IMR-90 (cell line): ENCODE data around the gene TMEFF1. TPM values are rescaled to one million over a fixed set of nuclear protein-coding genes. Genes with fewer than 3 reads are reported as not detected.

Experiments used
- ATAC-seq: fragments of 200-7000 bp; cut with Tn5 transposase; 2 replicates; pipeline ENCODE4 v1.9.1; 2020; ENCODE audit warnings: low read depth, mild to moderate bottlenecking, moderate library complexity
- BruUV-seq: library from RNA; stranded (reverse); fragments of 400-500 nt; replicated peaks from 2 replicates; lab custom pipeline; 2021; lab: Mats Ljungman, UMichigan
- CTCF ChIA-PET: fragments of 300-600 bp; formaldehyde crosslinking; extraction: SDS; loops from one replicate; lab custom pipeline; 2021; ENCODE audit warnings: antibody characterized with exemption; lab: Yijun Ruan, JAX
- POLR2A ChIA-PET: fragments of 300-600 bp; sonication (Branson Sonifier 250); formaldehyde crosslinking; loops from one replicate; lab custom pipeline; 2022; ENCODE audit warnings: antibody characterized with exemption; ENCODE audit not compliant: unreplicated experiment; lab: Charles Lee
- DNase-seq: peaks from one replicate; pipeline ENCODE4 v3.0.0; 2013
- H2AFZ ChIP-seq: replicated peaks from 2 replicates; pipeline ENCODE3; 2013; ENCODE audit warnings: low read length, mild to moderate bottlenecking; ENCODE audit not compliant: poor library complexity
- H2AK5ac ChIP-seq: 2 replicates; pipeline ENCODE4 v1.6.1; 2013; ENCODE audit warnings: low read depth, low read length, inconsistent platforms
- H2AK9ac ChIP-seq: replicated peaks from 2 replicates; pipeline ENCODE3; 2013; ENCODE audit warnings: mild to moderate bottlenecking, low read depth, low read length, moderate library complexity; ENCODE audit not compliant: poor library complexity
- H2BK120ac ChIP-seq: 2 replicates; pipeline ENCODE4 v1.6.1; 2013; ENCODE audit warnings: low read depth, low read length, inconsistent platforms
- H2BK15ac ChIP-seq: 3 replicates; pipeline ENCODE4 v1.6.1; 2013; ENCODE audit warnings: low read depth, low read length, inconsistent platforms
- H2BK20ac ChIP-seq: 2 replicates; pipeline ENCODE4 v1.6.1; 2013; ENCODE audit warnings: low read depth, mild to moderate bottlenecking, inconsistent platforms, low read length, moderate library complexity
- H2BK5ac ChIP-seq: 2 replicates; pipeline ENCODE4 v1.6.1; 2013; ENCODE audit warnings: mild to moderate bottlenecking, low read depth, low read length, inconsistent platforms; ENCODE audit not compliant: poor library complexity, severe bottlenecking
- H3K14ac ChIP-seq: replicated peaks from 2 replicates; pipeline ENCODE4 v1.6.1; 2013; ENCODE audit warnings: low read depth, low read length, inconsistent platforms
- H3K18ac ChIP-seq: 2 replicates; pipeline ENCODE4 v1.6.1; 2013; ENCODE audit warnings: low read depth, low read length, control low read depth
- H3K23ac ChIP-seq: 2 replicates; pipeline ENCODE4 v1.6.1; 2013; ENCODE audit warnings: low read depth, low read length, inconsistent platforms
- H3K27ac ChIP-seq: 2 replicates; pipeline ENCODE4 v1.5.1; 2013; ENCODE audit warnings: mild to moderate bottlenecking, control low read depth, low read length; ENCODE audit not compliant: insufficient read depth
- H3K27me3 ChIP-seq: 2 replicates; pipeline ENCODE4 v1.6.1; 2013; ENCODE audit warnings: low read length; ENCODE audit not compliant: control insufficient read depth, insufficient read depth
- H3K36me3 ChIP-seq: 2 replicates; pipeline ENCODE4 v1.6.1; 2013; ENCODE audit warnings: low read length, mixed read lengths; ENCODE audit not compliant: control insufficient read depth, insufficient read depth
- H3K4ac ChIP-seq: 2 replicates; pipeline ENCODE4 v1.6.1; 2013; ENCODE audit warnings: low read depth, low read length, inconsistent platforms
- H3K4me1 ChIP-seq: 2 replicates; pipeline ENCODE4 v1.6.1; 2013; ENCODE audit warnings: low read length, mixed read lengths; ENCODE audit not compliant: control insufficient read depth, insufficient read depth
- H3K4me2 ChIP-seq: 2 replicates; pipeline ENCODE4 v1.6.1; 2013; ENCODE audit warnings: low read depth, mild to moderate bottlenecking, control low read depth, low read length, moderate library complexity
- H3K4me3 ChIP-seq: 2 replicates; pipeline ENCODE4 v1.5.1; 2013; ENCODE audit warnings: low read depth, mild to moderate bottlenecking, control low read depth, low read length, moderate library complexity; ENCODE audit not compliant: insufficient read depth
- H3K56ac ChIP-seq: 2 replicates; pipeline ENCODE4 v1.6.1; 2013; ENCODE audit warnings: low read length, inconsistent platforms; ENCODE audit not compliant: insufficient read depth; ENCODE audit errors: extremely low read depth
- H3K79me1 ChIP-seq, 2 experiments: 2 replicates each; pipeline ENCODE4 v1.6.1; 2013; ENCODE audit warnings: low read length in 2 of 2, inconsistent platforms in 1 of 2, low read depth in 1 of 2
- H3K9ac ChIP-seq: 2 replicates; pipeline ENCODE4 v1.6.1; 2013; ENCODE audit warnings: low read depth, low read length, control low read depth
- H3K9me1 ChIP-seq: 2 replicates; pipeline ENCODE4 v1.6.1; 2013; ENCODE audit warnings: low read length, inconsistent platforms; ENCODE audit not compliant: insufficient read depth
- H3K9me3 ChIP-seq: 2 replicates; pipeline ENCODE4 v1.6.1; 2013; ENCODE audit warnings: low read length; ENCODE audit not compliant: control insufficient read depth, insufficient read depth
- H4K20me1 ChIP-seq: 2 replicates; pipeline ENCODE4 v1.6.1; 2013; ENCODE audit warnings: low read length, inconsistent platforms; ENCODE audit not compliant: insufficient read depth
- H4K5ac ChIP-seq: 2 replicates; pipeline ENCODE4 v1.6.1; 2013; ENCODE audit warnings: mild to moderate bottlenecking, low read depth, low read length, control low read depth
- H4K8ac ChIP-seq, 2 experiments: 2 replicates each; pipeline ENCODE4 v1.6.1; 2013; ENCODE audit warnings: low read depth in 2 of 2, low read length in 2 of 2, control low read depth in 1 of 2, inconsistent platforms in 1 of 2
- H4K91ac ChIP-seq: 2 replicates; pipeline ENCODE4 v1.6.1; 2013; ENCODE audit warnings: low read depth, low read length, inconsistent platforms; ENCODE audit not compliant: insufficient read depth
- BHLHE40 ChIP-seq: fragments of 150-350 bp; IDR thresholded peaks from 2 replicates; pipeline ENCODE4 v1.6.1; 2016; ENCODE audit warnings: mild to moderate bottlenecking, low read depth, low read length
- CEBPB ChIP-seq: IDR thresholded peaks from 2 replicates; pipeline ENCODE4 v1.6.1; 2012; ENCODE audit warnings: low read depth, low read length, improper control_type of control experiment
- CHD1 ChIP-seq: IDR thresholded peaks from 2 replicates; pipeline ENCODE4 v1.6.1; 2012; ENCODE audit warnings: low read depth, low read length, improper control_type of control experiment
- CTCF ChIP-seq: conservative IDR thresholded peaks from 2 replicates; pipeline ENCODE4 v1.5.1; 2012; ENCODE audit warnings: mild to moderate bottlenecking, low read depth, low read length, improper control_type of control experiment
- ELK1 ChIP-seq: fragments of 150-350 bp; IDR thresholded peaks from 2 replicates; pipeline ENCODE4 v1.6.1; 2016; ENCODE audit warnings: low read depth, mild to moderate bottlenecking, low read length, moderate library complexity, borderline replicate concordance
- FOS ChIP-seq: fragments of 150-350 bp; IDR thresholded peaks from 2 replicates; pipeline ENCODE4 v1.6.1; 2016; ENCODE audit warnings: low read depth, low read length
- MAFK ChIP-seq: IDR thresholded peaks from 2 replicates; pipeline ENCODE4 v1.6.1; 2012; ENCODE audit warnings: low read depth, low read length, improper control_type of control experiment
- MAZ ChIP-seq: IDR thresholded peaks from 2 replicates; pipeline ENCODE4 v1.6.1; 2012; ENCODE audit warnings: low read depth, mild to moderate bottlenecking, low read length, improper control_type of control experiment, moderate library complexity, borderline replicate concordance
- MXI1 ChIP-seq: IDR thresholded peaks from 2 replicates; pipeline ENCODE4 v1.6.1; 2012; ENCODE audit warnings: low read depth, mild to moderate bottlenecking, low read length, moderate library complexity, borderline replicate concordance
- NFE2L2 ChIP-seq: fragments of 150-350 bp; IDR thresholded peaks from 2 replicates; pipeline ENCODE4 v1.6.1; 2016; ENCODE audit warnings: low read depth, mild to moderate bottlenecking, low read length
- POLR2A ChIP-seq: IDR thresholded peaks from 2 replicates; pipeline ENCODE4 v1.6.1; 2012; ENCODE audit warnings: mild to moderate bottlenecking, low read depth, low read length
- RAD21 ChIP-seq: IDR thresholded peaks from 2 replicates; pipeline ENCODE4 v1.6.1; 2012; ENCODE audit warnings: low read length, improper control_type of control experiment
- RCOR1 ChIP-seq: IDR thresholded peaks from 2 replicates; pipeline ENCODE4 v1.6.1; 2012; ENCODE audit warnings: mild to moderate bottlenecking, low read length, improper control_type of control experiment; ENCODE audit not compliant: insufficient replicate concordance
- RFX5 ChIP-seq: IDR thresholded peaks from 2 replicates; pipeline ENCODE4 v1.8.0; 2012; ENCODE audit warnings: low read depth, mild to moderate bottlenecking, low read length, moderate library complexity
- SMC3 ChIP-seq: fragments of 150-350 bp; IDR thresholded peaks from 2 replicates; pipeline ENCODE4 v1.6.1; 2016; ENCODE audit warnings: low read depth, mild to moderate bottlenecking, antibody characterized with exemption, low read length, moderate library complexity
- USF2 ChIP-seq: fragments of 150-350 bp; IDR thresholded peaks from 2 replicates; pipeline ENCODE4 v1.6.1; 2017; ENCODE audit warnings: mild to moderate bottlenecking, antibody characterized with exemption, low read length, low read depth
- WGBS, 2 experiments: methylation state at CpG; one replicate each; pipeline versions ENCODE4 v1.1.5 to v1.1.7; 2013; ENCODE audit warnings: missing lambda C conversion rate in 2 of 2; ENCODE audit not compliant: insufficient read length in 1 of 2; ENCODE audit errors: extremely low coverage in 2 of 2; 5-methylcytosine and 5-hydroxymethylcytosine counted together
- dilution Hi-C: fragments of 300-500 bp; cut with HindIII; formaldehyde crosslinking; loops from one replicate; pipeline ENCODE4 v1.14.3; 2018; ENCODE audit warnings: low sequenced_read_pairs; ENCODE audit not compliant: unreplicated experiment
- in situ Hi-C: fragments of 300-500 bp; cut with MboI; formaldehyde crosslinking; loops from 3 replicates; pipeline ENCODE4 v1.14.3; 2019; ENCODE audit warnings: low sequenced_read_pairs, inconsistent platforms, mixed read lengths
- intact Hi-C: fragments of 100-400 bp; cut with micrococcal nuclease; formaldehyde crosslinking; loops from 2 replicates; pipeline ENCODE4 v1.10.0; 2022
- polyA plus RNA-seq, 3 experiments: library from polyadenylated mRNA; depleted of rRNA; stranded (reverse); fragments of >200 nt; gene quantifications; 2 replicates each; pipeline ENCODE4 v1.2.3, GENCODE V29; 2012; ENCODE audit warnings: low replicate concordance in 1 of 3
- total RNA-seq: library from RNA; depleted of rRNA; stranded (reverse); fragments of >200 nt; gene quantifications from 2 replicates; pipeline ENCODE4 v1.2.3, GENCODE V29; 2012

The TMEFF1 gene
- total and polyA plus RNA-seq, 2 of the 4 experiments (the other 2 are of a cell fraction): 0.62 to 0.90 TPM

- no peak overlapping the region for H3K4me3 ChIP-seq
- no peak for DNase-seq
- H3K9me3 ChIP-seq: no peaks in the 10 kb centered on the region
- H3K4ac ChIP-seq: no peak overlapping the region
- no peak overlapping the region for H2BK5ac ChIP-seq
- H4K8ac ChIP-seq: no peak overlapping the region
- H2BK15ac ChIP-seq: no peak overlapping the region
- in situ Hi-C loops (no loop called here), dilution Hi-C loops (no loop called here), intact Hi-C loops (no loop called here)
- ChIA-PET CTCF (no interaction called here), POLR2A (no interaction called here)
- H3K18ac ChIP-seq: no peak overlapping the region
- peaks cover 11 to 22% of the 10 kb centered on the region in 2 experiments for H3K79me1 ChIP-seq
- H3K4me1 ChIP-seq: no peaks in the 10 kb centered on the region
- no peak overlapping the region for H3K23ac ChIP-seq
- H4K5ac ChIP-seq: no peak overlapping the region
- no CpG with 5 or more reads among the region's 2 CpGs for WGBS, 2 experiments
- H3K56ac ChIP-seq: no peak overlapping the region
- H2AFZ ChIP-seq: no peak overlapping the region
- H3K27me3 ChIP-seq: no peaks in the 10 kb centered on the region
- H3K27ac ChIP-seq: no peak overlapping the region
- H3K9ac ChIP-seq: no peak overlapping the region
- TF ChIP-seq MAFK (no peak), CHD1 (no peak), RAD21 (no peak), RFX5 (no peak), CEBPB (no peak), NFE2L2 (no peak), FOS (no peak), MXI1 (no peak), USF2 (no peak), RCOR1 (no peak), MAZ (no peak), SMC3 (no peak), BHLHE40 (no peak), POLR2A (no peak), CTCF (no peak), ELK1 (no peak)
- H2BK120ac ChIP-seq: no peak overlapping the region
- no peak overlapping the region for H2AK5ac ChIP-seq
- ATAC-seq: no peak
- peaks cover 3% of the 10 kb centered on the region; the same call in 1 of the 2 replicates for H3K9me1 ChIP-seq
- no peak overlapping the region for H3K4me2 ChIP-seq
- BruUV-seq: no TSS peak
- H4K91ac ChIP-seq: no peak overlapping the region
- no peak overlapping the region for H3K14ac ChIP-seq
- H2AK9ac ChIP-seq: no peak overlapping the region
- no peaks in the 10 kb centered on the region for H3K36me3 ChIP-seq
- H2BK20ac ChIP-seq: no peak overlapping the region
- no peaks in the 10 kb centered on the region for H4K20me1 ChIP-seq
Observed at GRCh38 chr9:100466171-100466828, 6.6 kb upstream of the TMEFF1 start.
